HG02885 (cell line): ENCODE measurements around the gene SEC61G.

ENCODE experiments used
- ATAC-seq: cut with Tn5 transposase; IDR thresholded peaks from one replicate; pipeline ENCODE4 v1.9.1; 2021; ENCODE audit warnings: mild to moderate bottlenecking; ENCODE audit not compliant: unreplicated experiment, poor library complexity

SEC61G gene

DNA sequence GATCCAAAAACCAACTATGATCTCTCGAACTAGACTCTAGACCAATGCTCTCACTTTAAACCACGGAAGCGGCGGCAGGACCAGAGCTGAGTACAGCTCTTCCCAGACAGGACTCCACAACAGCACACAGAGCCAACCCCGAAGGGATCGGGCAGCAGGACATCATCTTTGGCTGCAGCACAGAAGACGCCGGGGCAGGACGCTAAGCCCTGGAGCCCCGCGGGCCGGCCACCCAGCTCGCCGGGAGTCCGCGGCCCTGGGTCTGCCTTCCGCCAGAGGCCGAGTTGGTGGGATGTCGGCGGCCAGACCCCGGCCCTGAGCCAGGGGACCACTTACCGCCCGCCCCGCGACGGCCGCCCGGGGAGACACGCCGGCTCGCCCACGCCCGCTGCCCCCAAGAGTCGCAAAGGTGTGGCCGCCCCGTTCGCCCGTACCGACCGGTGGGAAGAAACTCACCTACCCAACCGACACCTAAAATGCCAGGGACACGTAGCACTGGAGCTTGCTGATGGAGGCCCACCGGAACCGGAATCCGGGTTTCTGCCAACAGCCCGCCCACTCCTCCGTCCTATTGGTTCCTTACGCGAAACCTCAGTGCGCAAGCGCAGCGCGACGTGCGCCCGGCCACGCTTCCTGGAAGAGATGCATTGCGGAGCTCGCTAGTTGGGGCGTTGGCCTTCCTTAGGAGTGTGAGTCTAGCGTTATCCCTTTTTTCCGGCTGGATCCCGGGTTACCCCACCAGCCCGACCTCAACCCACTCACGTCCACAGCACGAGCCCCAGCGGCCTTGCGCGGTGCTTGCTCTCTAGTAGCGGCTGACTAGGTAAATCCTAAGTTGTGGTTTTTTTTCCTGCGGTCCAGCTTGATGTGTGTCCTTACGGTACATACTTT, at the start of gene SEC61G:
TSS of gene SEC61G (minus strand) at position 510 of the 891 bp plus-strand sequence. CDS start 1,623 bp downstream, outside the sequence.
- peak; percentile 94 for ATAC-seq

GRCh38 chr7:54802841-54803240, 43.8 kb upstream of the SEC61G start:
- ATAC-seq = no peak

DNA sequence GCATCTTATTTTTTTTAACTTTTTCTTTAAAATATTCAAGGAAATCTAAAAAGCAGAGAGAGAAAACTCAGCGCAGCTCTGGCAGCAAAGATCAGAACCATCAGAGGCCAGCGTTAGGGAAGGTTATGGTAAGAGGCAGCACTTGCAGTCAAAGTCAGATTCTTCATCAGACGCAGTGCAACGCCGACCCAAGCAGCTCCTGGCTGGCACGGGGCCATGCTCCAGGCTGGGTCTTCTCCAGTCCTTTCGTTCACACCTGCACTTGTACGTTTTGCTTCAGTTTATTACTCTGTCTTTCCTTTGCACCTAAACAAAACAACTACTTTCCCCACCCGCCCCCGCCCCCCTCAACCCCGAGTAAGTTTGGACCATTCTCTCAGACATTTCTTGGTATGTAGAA, 43.1 kb upstream of the SEC61G start:
- no peak for ATAC-seq

GRCh38 chr7:54799792-54800191, 40.8 kb upstream of the SEC61G start:
- no peak for ATAC-seq

GRCh38 chr7:54798530-54798929, 39.5 kb upstream of the SEC61G start:
- ATAC-seq = no peak

- ATAC-seq = no peak
These were observed 37.8 kb upstream of the SEC61G start for GRCh38 chr7:54796853-54797252.

GRCh38 chr7:54796150-54796549, 37.1 kb upstream of the SEC61G start:
- no peak for ATAC-seq

DNA sequence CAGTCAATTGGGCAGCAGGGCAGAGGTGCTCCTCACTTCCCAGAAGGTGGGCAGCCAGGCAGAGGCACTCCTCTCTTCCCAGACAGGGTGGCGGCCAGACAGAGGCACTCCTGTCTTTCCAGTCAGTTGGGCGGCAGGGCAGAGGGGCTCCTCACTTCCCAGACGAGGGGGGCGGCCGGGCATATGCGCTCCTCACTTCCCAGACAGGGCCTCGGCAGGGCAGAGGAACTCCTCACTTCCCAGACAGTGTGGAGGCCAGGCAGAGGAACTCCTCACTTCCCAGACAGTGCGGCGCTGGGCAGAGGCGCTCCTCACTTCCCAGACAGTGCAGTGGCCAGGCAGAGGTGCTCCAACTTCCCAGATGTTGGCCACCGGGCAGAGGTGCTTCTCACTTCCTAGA, 33.4 kb upstream of the SEC61G start:
- ATAC-seq = no peak

DNA sequence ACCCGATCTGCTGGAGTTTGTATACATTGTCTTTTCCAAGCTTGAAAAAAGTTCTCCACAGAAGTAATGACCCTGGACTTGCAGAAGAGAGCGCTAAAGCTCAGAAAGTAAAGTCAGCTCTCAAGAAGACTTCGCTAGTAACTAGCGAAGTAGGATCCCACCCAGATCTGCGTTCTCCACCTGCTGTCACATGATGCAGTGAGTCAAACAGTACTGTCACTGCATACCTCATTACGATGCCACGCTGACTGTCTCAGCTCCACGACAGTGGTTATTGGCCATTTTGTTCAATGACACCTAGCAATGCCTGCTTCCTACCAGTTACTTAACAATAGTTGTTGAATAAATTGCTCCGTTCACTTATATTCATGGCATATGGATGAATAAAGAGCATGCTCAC, 29.7 kb upstream of the SEC61G start:
- ATAC-seq = peak; percentile 93

GRCh38 chr7:54785261-54785660, 26.2 kb upstream of the SEC61G start:
- ATAC-seq = no peak

DNA sequence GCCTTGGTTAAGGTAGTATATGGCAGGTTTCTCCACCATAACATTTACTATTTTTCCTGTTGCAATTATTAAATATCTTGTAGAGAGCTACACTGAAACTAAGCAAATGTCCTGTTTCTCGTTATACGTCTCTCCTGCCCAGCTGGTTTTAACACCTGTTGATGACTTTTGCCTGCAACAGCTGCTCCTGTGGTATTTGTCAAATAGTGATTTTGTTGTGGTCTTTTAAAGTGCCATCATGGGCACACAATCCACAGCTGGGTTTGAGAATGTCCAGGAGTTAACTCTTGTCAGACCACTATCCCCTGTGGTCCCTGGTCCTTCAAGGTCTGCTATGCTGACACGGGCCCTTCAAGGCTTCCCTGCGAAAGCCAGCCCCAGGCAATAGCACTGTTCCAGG, 24.9 kb upstream of the SEC61G start:
- ATAC-seq = no peak

GRCh38 chr7:54782829-54783228, 23.8 kb upstream of the SEC61G start:
- ATAC-seq = no peak

DNA sequence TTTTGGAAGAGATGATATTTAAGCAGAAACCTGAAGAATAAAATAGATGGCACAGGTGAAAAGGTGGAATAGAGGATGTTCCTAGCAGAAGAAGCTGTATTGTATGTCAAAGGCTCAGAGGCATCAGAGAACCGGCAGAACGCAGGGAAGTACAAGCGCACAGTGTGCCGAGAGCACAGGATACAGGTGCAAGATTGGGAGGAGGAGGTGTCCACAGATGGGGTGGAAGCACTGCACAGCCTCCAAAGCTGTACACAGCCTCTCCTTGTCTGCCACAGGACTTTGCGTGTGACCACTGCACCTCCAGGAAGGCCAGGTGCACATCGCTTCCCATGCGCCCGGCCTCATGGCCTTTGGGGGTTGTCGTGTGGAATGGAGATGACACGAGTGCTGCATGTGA, 23.3 kb upstream of the SEC61G start:
- ATAC-seq = no peak

DNA sequence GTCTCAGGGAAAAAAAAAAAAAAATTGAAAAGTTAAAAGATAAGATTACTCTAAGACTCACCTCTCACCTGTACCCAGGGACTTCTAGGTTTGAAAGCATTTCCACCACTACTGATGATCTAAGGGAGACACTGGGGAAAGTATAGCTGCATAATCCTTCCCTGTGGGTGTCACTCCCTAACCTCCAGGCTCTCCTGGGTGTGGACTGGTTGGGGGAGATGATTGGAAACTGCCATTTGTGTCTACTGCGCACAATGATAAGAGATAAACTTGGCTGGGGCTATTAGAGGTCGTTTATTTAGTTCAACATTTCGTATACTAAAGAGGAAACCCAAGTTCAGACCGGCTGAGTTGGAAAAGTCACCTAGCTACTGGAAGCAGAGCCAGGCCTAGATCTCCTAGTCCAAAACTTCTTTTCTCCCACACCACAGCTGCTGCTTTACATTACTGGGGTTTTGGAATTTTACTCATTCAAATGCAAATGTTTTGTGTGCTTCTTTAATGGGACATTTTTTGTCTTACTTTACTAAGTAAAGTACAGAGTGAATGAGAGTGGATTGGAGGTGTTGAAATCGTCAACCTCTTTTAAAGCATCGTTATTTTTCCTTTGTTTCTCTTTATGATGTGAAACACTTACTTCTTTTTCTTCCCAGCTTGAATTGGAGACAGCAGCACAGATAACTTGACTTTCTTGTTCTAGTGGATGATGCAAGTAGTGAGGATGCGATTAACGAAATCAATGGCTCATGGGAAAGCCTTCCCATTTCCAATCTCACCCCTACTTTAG, 22.3 kb upstream of the SEC61G start:
- no peak for ATAC-seq

GRCh38 chr7:54780490-54780889, 21.5 kb upstream of the SEC61G start:
- no peak for ATAC-seq

GRCh38 chr7:54778696-54779540, 19.9 kb upstream of the SEC61G start:
- ATAC-seq = no peak

- no peak for ATAC-seq
These were observed 19.2 kb upstream of the SEC61G start for GRCh38 chr7:54778166-54778565.

GRCh38 chr7:54774785-54775740, 16.1 kb upstream of the SEC61G start:
- no peak for ATAC-seq
